ENCODE data around the gene CLNK.

CLNK gene

DNA sequence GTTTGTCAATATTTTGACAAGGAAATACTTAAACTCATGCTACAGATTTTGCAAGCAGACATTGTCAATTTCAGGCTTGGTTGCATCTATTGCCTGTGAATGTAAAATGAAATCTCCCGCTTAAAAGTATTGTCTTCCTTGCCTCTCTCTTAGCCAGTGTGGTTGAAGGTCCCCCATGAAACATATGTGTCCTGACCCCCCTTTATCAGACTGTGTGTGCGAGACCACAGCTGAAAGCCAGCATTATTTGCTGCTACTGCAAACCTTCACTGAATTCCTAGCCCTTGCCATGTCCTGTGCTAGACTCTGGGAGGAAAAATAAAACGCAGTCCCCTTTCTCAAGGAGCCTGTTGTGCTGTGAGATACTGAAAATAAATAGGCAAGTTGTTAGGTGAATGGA lies 16.6 kb upstream of the CLNK start:
- DNase-seq = no peak

GRCh38 chr4:10698172-10698571 lies 13.6 kb upstream of the CLNK start:
- no peak for DNase-seq

- no peak for DNase-seq
Measured at GRCh38 chr4:10697086-10697485, 12.5 kb upstream of the CLNK start.

- no peak for DNase-seq
Measured at GRCh38 chr4:10696253-10696652, 11.7 kb upstream of the CLNK start.

DNA sequence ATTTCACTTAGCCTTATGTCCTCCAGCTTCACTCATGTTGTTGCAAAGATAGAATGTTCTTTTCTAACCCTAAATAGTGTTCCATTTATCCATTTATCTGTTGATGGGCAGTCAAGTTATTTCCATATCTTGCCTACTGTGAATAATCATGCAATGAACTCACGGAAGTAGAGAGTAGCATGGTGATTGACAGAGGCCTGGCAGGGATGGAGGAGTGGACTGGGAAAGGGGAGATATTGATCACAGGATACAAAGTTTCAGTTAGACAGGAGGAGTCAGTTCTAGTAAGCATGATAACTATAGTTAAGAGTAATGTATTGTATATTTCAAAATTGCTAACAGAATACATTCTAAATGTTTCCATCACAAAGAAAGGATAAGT lies 10.3 kb upstream of the CLNK start:
- DNase-seq = no peak

DNA sequence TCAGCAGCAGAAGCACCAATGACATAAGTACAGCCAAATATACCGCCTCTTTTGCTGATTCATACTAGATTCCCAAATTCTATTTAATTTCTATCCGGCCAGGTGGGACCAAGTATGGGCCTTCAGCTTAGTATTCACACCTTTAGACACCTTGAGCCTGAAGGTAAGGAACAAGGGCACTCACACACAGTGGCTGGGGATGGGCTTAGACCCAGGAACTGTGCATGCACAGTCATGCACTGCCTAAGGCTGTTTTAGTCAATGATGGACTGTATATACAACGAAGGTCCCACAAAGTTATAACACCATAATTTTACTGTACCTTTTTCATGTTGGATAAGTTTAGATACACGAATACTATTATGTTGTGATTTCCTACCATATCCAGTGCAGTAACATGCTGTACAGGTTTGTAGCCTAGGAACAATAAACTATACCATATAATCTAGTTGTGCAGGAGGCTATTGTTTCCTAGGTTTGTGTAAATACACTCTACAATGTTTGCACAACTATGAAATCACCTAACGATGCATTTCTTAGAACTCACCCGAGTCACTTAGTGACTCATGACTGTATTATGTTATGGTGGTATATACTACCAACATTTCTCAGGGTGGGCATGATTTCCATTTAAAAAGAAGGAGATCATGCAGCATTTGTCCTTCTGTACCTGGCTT lies 9.7 kb upstream of the CLNK start:
- no peak for DNase-seq

DNA sequence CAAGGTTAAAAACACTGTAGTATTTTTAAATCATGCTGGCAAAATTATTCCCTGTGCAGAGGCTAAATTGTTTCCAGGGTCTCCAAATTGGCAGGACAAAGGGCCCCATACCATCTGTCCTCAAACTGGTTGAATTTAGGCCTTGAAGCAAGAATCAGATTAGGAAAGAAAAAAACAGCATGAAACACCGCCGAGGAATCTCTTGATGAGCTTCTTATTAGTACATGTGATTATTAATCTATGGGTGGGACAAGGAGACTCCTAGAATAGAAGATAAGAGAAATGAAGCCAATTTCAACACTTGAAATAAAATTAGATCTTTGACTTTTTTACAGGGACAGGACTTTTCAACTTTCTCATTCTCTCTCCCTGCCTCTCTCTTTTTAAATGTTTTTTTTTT lies 7.1 kb upstream of the CLNK start:
- DNase-seq = no peak

GRCh38 chr4:10690185-10690907 lies 5.8 kb upstream of the CLNK start:
- no peak for DNase-seq

GRCh38 chr4:10688846-10689245 lies 4.3 kb upstream of the CLNK start:
- DNase-seq = no peak

GRCh38 chr4:10688022-10688421 lies 3.5 kb upstream of the CLNK start:
- no peak for DNase-seq

GRCh38 chr4:10687526-10687925 lies 3.0 kb upstream of the CLNK start:
- no peak for DNase-seq

GRCh38 chr4:10682397-10682796 lies 2.2 kb downstream of the CLNK start:
- DNase-seq = no peak

DNA sequence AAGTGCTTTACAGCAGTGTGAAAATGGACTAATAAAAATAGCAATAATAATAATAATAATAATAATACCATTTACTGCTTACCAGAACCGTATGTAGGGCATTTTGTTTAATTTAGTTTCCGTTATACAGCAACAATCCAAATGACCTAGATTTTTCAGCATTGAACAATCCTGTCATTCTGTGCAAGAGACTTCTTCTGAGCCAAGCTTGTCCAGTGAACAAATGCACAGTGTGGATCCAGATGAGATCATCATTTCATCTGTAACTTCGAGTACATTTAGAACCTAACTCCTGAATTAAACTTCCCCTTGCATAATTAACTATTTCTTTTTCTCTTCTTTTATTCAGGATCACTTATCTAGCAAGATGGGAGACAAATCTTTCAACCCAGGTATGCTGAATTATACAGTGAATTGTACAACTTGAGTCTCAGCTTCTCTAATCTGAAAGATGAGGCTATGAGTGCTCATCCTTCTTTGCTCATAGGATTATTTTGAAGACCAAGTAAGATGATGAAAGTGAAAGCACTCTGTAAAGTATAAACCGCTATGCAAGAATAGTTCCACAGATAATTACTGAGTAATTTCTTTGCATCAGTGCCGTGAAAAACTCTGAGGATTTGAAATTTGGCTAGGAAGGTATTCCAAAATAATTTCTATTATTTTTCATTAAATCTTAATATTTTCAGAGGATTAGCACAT lies 6.6 kb downstream of the CLNK start:
- DNase-seq = no peak

DNA sequence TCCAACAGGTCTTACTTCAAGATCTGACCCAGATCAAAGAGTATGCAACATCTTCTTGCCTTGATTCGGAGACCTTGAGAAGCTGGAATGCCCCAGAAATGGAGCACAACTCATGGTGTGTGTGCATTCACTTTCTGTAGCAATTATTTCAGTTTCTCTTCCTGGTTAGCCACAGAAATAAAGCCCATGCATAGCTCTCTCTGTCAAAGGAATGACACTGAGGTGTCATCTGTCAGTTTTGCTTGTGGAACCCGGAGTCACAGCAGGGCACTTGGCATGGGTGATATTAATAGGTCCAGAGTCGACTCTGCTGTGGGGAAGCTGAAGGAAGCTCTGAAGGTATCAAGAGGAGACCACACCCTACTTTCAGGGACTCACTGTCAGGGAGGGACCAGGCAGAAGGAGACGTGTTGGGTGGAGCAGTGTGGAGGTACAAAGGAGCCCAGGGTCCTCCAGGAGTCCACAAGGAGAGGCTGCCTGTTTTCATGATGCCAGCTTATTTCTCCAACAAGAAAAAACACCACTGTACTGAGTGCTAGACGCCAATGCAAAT lies 10.7 kb downstream of the CLNK start:
- DNase-seq = no peak

DNA sequence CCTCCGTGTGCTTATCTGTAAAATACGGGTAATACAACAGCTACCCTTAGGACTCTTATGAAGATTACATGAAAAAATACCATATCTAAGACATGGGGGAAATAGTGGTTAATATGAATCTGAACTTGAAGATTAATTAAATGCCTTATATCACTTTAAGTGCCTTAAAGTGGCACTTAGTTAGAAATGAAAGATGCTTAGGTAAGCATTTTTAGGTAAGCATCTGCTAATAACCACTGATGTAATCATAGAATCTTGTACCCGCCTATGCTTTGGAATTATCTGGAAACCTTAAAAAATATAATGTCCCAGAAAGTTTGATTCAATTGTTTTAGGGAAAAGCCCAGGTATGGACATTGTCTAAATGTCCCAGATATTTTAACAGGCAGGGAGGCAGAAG lies 12.2 kb downstream of the CLNK start:
- DNase-seq = no peak

GRCh38 chr4:10671799-10672198 lies 12.8 kb downstream of the CLNK start:
- DNase-seq = no peak

- DNase-seq = no peak
Measured at GRCh38 chr4:10671366-10671765, 13.2 kb downstream of the CLNK start.

- no peak for DNase-seq
Measured at GRCh38 chr4:10670321-10670720, 14.2 kb downstream of the CLNK start.

- no peak for DNase-seq
Measured at GRCh38 chr4:10667701-10668326, 16.8 kb downstream of the CLNK start.

GRCh38 chr4:10666616-10667015 lies 18.0 kb downstream of the CLNK start:
- DNase-seq = no peak

GRCh38 chr4:10664408-10664807 lies 20.2 kb downstream of the CLNK start:
- DNase-seq = no peak

GRCh38 chr4:10662937-10663336 lies 21.6 kb downstream of the CLNK start:
- DNase-seq = no peak

- no peak for DNase-seq
Measured at GRCh38 chr4:10661047-10661446, 23.5 kb downstream of the CLNK start.

- DNase-seq = no peak
Measured at GRCh38 chr4:10659251-10659650, 25.3 kb downstream of the CLNK start.
